K562 (cell line): Measurements from ENCODE around the gene ANKRD24. TPM values are rescaled to one million over a fixed set of nuclear protein-coding genes. Genes with fewer than 3 reads are reported as not detected.

ENCODE experiments used
- ASH1L ChIP-seq: fragments of 450-650 bp; IDR thresholded peaks from 2 replicates; pipeline ENCODE4 v1.6.1; 2018; ENCODE audit warnings: borderline replicate concordance, mild to moderate bottlenecking, low read depth; ENCODE audit not compliant: partially characterized antibody
- BCOR ChIP-seq: fragments of 450-650 bp; IDR thresholded peaks from 2 replicates; pipeline ENCODE4 v1.6.1; 2016
- ESRRA ChIP-seq: fragments of 450-650 bp; IDR thresholded peaks from 2 replicates; pipeline ENCODE4 v1.6.1; 2014; ENCODE audit warnings: low read depth, mild to moderate bottlenecking, moderate library complexity, borderline replicate concordance
- FOXJ3 ChIP-seq: sonication (generic); formaldehyde crosslinking; IDR thresholded peaks from 2 replicates; pipeline ENCODE4 v1.4.0; 2020; ENCODE audit warnings: mild to moderate bottlenecking, missing genetic modification reagents
- HDAC6 ChIP-seq: IDR thresholded peaks from 2 replicates; pipeline ENCODE4 v1.6.1; 2012; ENCODE audit warnings: low read depth, mild to moderate bottlenecking, control low read depth, inconsistent platforms, low read length, moderate library complexity
- HES1 ChIP-seq: fragments of 450-650 bp; IDR thresholded peaks from 2 replicates; pipeline ENCODE4 v1.6.1; 2016; ENCODE audit warnings: low read depth, mild to moderate bottlenecking, moderate library complexity
- KDM4B ChIP-seq, 2 experiments: fragments of 450-650 bp in 1 of 2; sonication (generic) in 1 of 2; IDR thresholded peaks; 2 replicates each; pipeline ENCODE4 v1.6.1; 2016 to 2017; ENCODE audit warnings: borderline replicate concordance in 2 of 2, antibody characterized with exemption in 1 of 2, low read depth in 1 of 2, mild to moderate bottlenecking in 1 of 2
- LCOR ChIP-seq: sonication (generic); formaldehyde crosslinking; IDR thresholded peaks from 2 replicates; pipeline ENCODE4 v1.8.0; 2022; ENCODE audit warnings: mild to moderate bottlenecking, missing genetic modification reagents
- MEF2A ChIP-seq: IDR thresholded peaks from 2 replicates; pipeline ENCODE4 v1.6.1; 2011; ENCODE audit warnings: low read depth, mild to moderate bottlenecking, low read length, moderate library complexity; ENCODE audit not compliant: control insufficient read depth
- PRPF4 ChIP-seq: fragments of 200-400 bp; formaldehyde crosslinking; IDR thresholded peaks from one replicate; pipeline ENCODE4 v1.6.1; 2017; ENCODE audit warnings: low read length, low read depth, mild to moderate bottlenecking; ENCODE audit not compliant: insufficient read depth, poor library complexity, severe bottlenecking
- RNF2 ChIP-seq: sonication (generic); IDR thresholded peaks from 2 replicates; pipeline ENCODE4 v1.6.1; 2016
- RNF219 ChIP-seq: fragments of 250-450 bp; sonication (Bioruptor Pico); IDR thresholded peaks from 2 replicates; pipeline ENCODE4 v1.5.0; 2022; ENCODE audit warnings: mild to moderate bottlenecking
- SIN3A ChIP-seq, 2 experiments: fragments of 150-350 bp in 1 of 2; IDR thresholded peaks; 2 replicates each; pipeline ENCODE4 v1.6.1; 2011 to 2016; ENCODE audit warnings: borderline replicate concordance in 2 of 2, low read depth in 2 of 2, low read length in 2 of 2, mild to moderate bottlenecking in 2 of 2, moderate library complexity in 2 of 2; ENCODE audit not compliant: control insufficient read depth in 1 of 2
- TCF7 ChIP-seq: sonication (generic); IDR thresholded peaks from 2 replicates; pipeline ENCODE4 v1.6.1; 2016; ENCODE audit warnings: antibody characterized with exemption, borderline replicate concordance
- XRCC4 ChIP-seq: IDR thresholded peaks from one replicate; pipeline ENCODE4 v1.6.1; 2011; ENCODE audit not compliant: insufficient read depth, insufficient read length; ENCODE audit errors: extremely low read depth
- ZNF232 ChIP-seq: sonication (generic); formaldehyde crosslinking; IDR thresholded peaks from 2 replicates; pipeline ENCODE4 v1.8.0; 2022; ENCODE audit warnings: mild to moderate bottlenecking, missing genetic modification reagents
- ZNF239 ChIP-seq: fragments of 250-450 bp; sonication (Bioruptor Pico); IDR thresholded peaks from 2 replicates; pipeline ENCODE4 v1.4.0; 2020; ENCODE audit warnings: mild to moderate bottlenecking
- ZNF449 ChIP-seq: fragments of 250-450 bp; sonication (Bioruptor Pico); IDR thresholded peaks from 2 replicates; pipeline ENCODE4 v1.8.0; 2022; ENCODE audit warnings: moderate library complexity, mild to moderate bottlenecking, inconsistent platforms
- ZNF518B ChIP-seq: fragments of 250-450 bp; sonication (Bioruptor Pico); IDR thresholded peaks from 2 replicates; pipeline ENCODE4 v1.5.0; 2021; ENCODE audit warnings: mild to moderate bottlenecking, moderate library complexity
- polyA plus RNA-seq, 8 experiments: library from polyadenylated mRNA; depleted of rRNA in 4 of 8; stranded (reverse) in 5 of 8; unstranded in 3 of 8; fragments of >200 nt; fragmentation: Nextera tagmentation in 2 of 8; fragmentation: Illumina TruSeq in 1 of 8; extraction: Ambion mirVana in 2 of 8; extraction: Trizol in 1 of 8; gene quantifications; 2 replicates each; pipeline versions ENCODE4 v1.2.1 to v1.2.3, GENCODE V29; 2011 to 2014; ENCODE audit warnings: inconsistent platforms in 1 of 8, missing spikeins in 1 of 8
- total RNA-seq, 7 experiments: library from RNA; depleted of rRNA in 6 of 7; stranded (reverse); fragments of >200 nt in 6 of 7; fragmentation: Illumina TruSeq in 2 of 7; extraction: Trizol in 2 of 7; gene quantifications; 2 replicates each; pipeline versions ENCODE4 v1.2.1 to v1.2.3, GENCODE V29; 2011 to 2021; ENCODE audit warnings: low replicate concordance in 1 of 7

ANKRD24 gene
- total and polyA plus RNA-seq, 9 of the 15 experiments (the other 6 are each of a cell fraction or from before 2014, with no cell fraction given): 0.07 to 0.12 (median 0.09) TPM; not detected in 5

- TF ChIP-seq HDAC6: no peak
- no peak for TF ChIP-seq HES1
- TF ChIP-seq ASH1L: no peak
- TF ChIP-seq LCOR (CRISPR knock-in tag): no peak; the same call in 1 of the 2 replicates
- TF ChIP-seq RNF2: peak; percentile 25; the same call in 1 of the 2 replicates
- no peak for TF ChIP-seq ZNF449 (CRISPR knock-in tag)
- TF ChIP-seq FOXJ3 (CRISPR knock-in tag): no peak
- TF ChIP-seq PRPF4: peak; percentile 67
- TF ChIP-seq BCOR: peak; percentile 77
- peak; percentile 72; the same call in 1 of the 2 replicates for TF ChIP-seq ESRRA
- TF ChIP-seq ZNF232 (CRISPR knock-in tag): no peak
- TF ChIP-seq ZNF239 (CRISPR knock-in tag): no peak
- no peak for TF ChIP-seq RNF219 (CRISPR knock-in tag)
- peak; percentile 73 to 85; a peak in 2 of 4 replicates for TF ChIP-seq SIN3A (IDR thresholded peaks at IDR 0.05; ENCODE audit: borderline replicate concordance in 2 of 2, control insufficient read depth in 1 of 2, low read depth in 2 of 2, low read length in 2 of 2)
- TF ChIP-seq TCF7: 0 out of 2 replicates have a peak, but pooled peaks have one; percentile 2
- no peak for TF ChIP-seq ZNF518B (CRISPR knock-in tag)
- TF ChIP-seq MEF2A: no peak
- TF ChIP-seq KDM4B (IDR thresholded peaks at IDR 0.05; ENCODE audit: borderline replicate concordance in 2 of 2, low read depth in 1 of 2): peak in 1 of 2 experiments; percentile 81; a peak in 1 of 4 replicates
- no peak for TF ChIP-seq XRCC4
Observed at GRCh38 chr19:4182084-4182810, at the start of gene ANKRD24, which contains the start of gene SIRT6 (continued).
